Mammary epithelial cell (primary cell): ENCODE measurements around the gene MRC1.

Experiments
- EZH2 ChIP-seq: IDR thresholded peaks from 2 replicates; pipeline ENCODE4 v1.6.1; 2012; ENCODE audit warnings: low read length, inconsistent platforms, borderline replicate concordance
- TF ChIP-seq, protein P1 (sequence below), 2 donors: IDR thresholded peaks in 1 of 2; conservative IDR thresholded peaks in 1 of 2; 2 replicates each; pipeline ENCODE4 v1.5.1; 2011 to 2012; ENCODE audit warnings: inconsistent platforms in 2 of 2, low read length in 2 of 2, mild to moderate bottlenecking in 2 of 2, control low read depth in 1 of 2, low read depth in 1 of 2; ENCODE audit not compliant: insufficient read depth in 1 of 2; ENCODE audit errors: extremely low read depth in 1 of 2

DNA sequence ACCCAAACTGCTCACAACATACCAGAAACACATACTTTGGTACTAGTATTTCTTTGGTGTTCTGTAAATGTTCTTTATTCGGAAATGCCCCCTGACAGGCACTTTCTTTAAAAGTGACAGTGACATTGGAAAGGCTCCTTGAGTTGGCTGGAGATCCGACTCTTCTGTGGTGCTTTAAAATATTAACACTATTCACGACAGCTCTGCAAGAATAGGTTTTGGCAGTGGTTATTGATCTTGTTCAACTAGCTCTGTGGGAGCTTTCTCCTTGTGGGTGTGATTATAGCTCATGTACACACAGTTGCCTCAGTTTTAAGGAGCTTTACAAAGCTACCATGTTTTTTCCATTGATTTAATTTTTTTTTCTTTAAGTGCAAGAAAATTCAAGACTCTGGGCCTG, 112.2 kb downstream of the MRC1 start:
- TF ChIP-seq, protein P1, sequence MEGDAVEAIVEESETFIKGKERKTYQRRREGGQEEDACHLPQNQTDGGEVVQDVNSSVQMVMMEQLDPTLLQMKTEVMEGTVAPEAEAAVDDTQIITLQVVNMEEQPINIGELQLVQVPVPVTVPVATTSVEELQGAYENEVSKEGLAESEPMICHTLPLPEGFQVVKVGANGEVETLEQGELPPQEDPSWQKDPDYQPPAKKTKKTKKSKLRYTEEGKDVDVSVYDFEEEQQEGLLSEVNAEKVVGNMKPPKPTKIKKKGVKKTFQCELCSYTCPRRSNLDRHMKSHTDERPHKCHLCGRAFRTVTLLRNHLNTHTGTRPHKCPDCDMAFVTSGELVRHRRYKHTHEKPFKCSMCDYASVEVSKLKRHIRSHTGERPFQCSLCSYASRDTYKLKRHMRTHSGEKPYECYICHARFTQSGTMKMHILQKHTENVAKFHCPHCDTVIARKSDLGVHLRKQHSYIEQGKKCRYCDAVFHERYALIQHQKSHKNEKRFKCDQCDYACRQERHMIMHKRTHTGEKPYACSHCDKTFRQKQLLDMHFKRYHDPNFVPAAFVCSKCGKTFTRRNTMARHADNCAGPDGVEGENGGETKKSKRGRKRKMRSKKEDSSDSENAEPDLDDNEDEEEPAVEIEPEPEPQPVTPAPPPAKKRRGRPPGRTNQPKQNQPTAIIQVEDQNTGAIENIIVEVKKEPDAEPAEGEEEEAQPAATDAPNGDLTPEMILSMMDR (conservative IDR thresholded peaks at IDR 0.05 in 1 of 2, IDR thresholded peaks at IDR 0.05 in 1 of 2; ENCODE audit: extremely low read depth in 1 of 2, insufficient read depth in 1 of 2, low read depth in 1 of 2, low read length in 2 of 2), result no peak
- TF ChIP-seq EZH2, result no peak
